Measurements from ENCODE around the gene ABHD12.
"Not testable (repeated sequence)": the region's sequence is repeated elsewhere in the genome, so short reads cannot be mapped to it uniquely, and the experiment has no call there.

ABHD12 gene

DNA sequence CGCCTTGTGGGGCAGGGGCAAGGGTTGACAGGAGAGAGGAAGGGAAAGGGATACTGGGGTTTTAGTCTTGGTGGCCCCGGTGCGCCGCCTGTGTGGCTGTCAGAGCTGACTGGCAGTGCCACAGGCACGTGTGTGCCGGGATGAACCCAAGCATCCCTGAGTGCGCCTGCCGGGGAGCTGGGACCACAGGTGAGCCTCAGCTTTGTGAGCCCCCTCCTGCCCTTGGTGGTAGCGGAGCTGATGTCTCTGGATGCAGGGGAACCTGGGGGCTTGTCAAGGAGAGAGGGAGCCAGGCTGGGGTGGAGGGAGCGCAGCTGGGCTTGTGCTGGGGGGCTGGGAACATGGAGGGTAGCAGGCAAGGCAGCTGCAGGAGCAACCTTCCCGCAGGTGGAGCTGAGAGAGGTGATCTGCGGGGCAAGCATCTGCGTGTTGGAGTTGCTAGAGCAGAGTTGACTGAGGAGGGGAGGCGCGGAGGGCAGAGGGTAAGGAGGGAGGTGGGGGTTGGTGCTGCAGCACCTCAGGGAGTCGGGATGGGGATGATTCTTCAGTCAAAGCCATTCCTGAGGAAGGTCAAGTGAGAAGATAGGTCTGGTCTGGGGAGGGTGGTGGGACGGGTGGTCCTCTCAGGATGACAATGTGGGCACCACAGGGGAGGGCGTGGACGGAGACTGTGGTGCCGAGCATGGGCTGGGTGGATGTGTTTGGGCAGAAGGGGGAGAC is 114.7 kb downstream of the ABHD12 start:
- no peak for DNase-seq

GRCh38 chr20:25274891-25275812 is 115.5 kb downstream of the ABHD12 start:
- DNase-seq, result no peak

DNA sequence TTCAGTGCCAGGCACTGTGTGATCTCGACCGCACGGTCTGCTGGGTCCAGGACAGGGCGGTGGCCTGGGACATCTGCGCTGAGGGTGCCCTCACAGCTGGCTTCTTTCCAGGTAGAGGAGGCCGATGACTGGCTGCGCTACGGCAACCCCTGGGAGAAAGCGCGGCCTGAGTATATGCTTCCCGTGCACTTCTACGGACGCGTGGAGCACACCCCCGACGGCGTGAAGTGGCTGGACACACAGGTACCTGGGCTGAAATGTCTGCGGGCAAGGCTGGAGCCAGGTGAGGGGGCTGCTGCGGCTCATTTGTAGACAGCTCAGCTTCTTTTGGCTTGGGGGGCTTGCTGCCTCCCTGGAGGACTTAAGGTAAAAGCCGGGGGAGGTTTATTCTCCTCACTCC is 116.2 kb downstream of the ABHD12 start:
- DNase-seq, result no peak

DNA sequence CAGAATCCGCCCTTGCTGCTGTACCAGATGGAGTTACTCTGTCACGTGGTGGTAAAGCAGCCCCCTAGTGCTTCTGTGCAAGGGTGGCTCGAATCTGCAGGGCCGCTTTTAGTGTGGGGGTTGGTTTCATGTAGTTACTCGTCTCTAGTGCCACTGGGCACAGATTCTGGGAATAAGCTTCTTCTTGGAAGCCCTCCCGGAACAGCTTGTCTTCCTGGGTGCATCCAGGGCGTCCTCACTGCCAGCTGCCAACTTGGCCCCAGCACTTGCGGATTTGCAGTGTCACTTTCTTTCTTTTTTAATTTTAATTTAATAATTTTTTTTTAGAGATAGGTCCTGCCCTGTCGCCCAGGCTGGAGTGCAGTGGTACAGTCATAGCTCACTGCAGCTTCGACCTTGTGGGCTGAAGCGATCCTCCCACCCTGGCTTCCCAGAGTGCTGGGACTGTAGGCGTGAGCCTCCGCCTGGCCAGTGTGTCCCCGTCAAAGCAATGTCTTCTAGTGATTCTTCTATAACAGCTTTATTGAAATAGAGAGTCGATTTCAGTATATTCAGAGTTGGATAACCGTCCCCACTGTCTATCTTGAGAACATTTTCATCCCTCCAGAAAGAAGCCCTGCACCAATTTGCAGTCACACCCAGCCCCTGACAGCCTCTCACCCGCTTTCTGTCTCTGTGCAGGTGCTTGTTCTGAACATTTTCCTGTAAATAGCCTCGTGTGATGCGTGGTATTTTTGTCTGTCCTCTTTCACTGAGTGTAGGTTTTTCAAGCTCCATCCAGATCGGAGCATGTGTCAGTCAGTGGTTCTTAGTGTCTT is 116.9 kb downstream of the ABHD12 start:
- no peak for DNase-seq

DNA sequence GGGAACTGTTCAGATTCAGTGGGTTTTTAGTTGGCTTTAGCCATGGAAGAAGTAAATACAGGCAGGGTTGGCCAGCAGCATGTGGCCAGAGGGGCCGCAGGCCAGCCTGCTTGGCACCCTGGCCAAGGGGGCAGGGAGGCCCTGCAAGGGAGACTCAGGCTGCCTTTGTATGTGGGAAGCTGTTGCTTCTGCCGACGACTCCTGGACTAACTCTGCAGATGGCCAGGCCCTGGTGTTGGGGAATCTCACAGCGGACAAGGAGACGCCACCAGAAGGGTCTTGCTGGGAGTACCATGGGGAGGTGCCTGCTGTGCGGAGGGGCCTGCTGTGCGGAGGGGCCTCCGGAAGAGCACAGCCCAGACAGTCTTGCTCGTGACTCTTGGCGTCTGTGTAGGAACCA is 117.6 kb downstream of the ABHD12 start:
- DNase-seq, result no peak

DNA sequence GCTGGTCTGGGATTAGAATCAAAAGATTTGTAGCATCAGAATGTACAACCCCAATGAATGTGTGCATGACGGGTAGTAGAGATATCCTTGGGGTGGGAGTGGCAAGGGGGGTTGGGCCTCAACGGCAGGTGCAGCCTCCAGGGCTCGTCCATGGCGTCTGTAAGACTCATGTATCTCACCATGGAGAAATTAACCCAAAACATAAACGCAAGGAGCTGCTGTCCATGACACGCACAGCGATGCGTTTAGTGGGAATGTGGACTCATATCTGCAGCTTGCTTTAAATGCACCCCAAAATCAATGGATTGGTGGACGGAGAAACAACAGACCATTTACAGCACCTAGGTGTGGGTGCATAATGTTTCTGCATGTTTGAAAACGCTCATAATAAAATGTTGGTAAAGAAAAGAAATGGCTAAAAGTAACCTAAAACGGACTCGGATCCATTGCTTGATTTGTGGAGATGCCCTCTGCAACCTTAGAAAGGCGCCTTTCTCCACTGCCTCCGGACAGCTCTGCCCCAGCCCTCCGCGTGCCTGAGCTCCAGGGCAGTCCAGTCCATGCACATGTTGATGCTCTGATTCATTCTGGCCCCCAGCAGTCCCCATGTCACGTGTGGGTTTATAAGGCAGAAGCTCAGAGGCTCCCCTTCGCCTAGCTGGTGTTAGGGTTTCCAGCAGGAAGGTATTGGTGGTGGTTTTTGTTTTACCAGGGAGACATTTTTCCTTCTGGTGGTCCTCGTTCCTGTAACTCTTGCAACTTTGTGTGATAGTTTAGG is 118.2 kb downstream of the ABHD12 start:
- no peak for DNase-seq

GRCh38 chr20:25271486-25272222 is 119.0 kb downstream of the ABHD12 start:
- DNase-seq, result no peak

DNA sequence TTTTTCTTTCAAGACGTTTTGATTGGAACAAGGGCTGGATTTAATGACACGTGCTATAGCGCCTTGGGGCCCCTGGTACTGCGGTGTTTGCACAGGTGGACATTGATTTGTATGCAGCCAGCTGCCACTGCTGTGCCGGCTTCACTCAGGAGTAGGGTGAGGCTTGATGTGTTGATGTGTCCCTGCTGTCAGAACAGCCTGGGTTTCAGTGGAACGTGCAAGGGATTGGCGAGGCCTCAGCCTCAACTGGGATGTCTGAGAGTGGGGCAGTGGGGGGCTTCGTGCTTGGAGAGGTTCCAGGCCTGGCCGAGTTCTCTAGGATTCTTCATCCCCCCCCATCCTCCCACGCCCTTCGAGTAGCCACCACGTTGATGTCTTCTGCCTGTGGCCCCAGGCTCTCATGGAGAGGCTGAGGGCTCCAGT is 119.8 kb downstream of the ABHD12 start:
- DNase-seq, result no peak

GRCh38 chr20:25269833-25270170 is 120.8 kb downstream of the ABHD12 start:
- no peak for DNase-seq

DNA sequence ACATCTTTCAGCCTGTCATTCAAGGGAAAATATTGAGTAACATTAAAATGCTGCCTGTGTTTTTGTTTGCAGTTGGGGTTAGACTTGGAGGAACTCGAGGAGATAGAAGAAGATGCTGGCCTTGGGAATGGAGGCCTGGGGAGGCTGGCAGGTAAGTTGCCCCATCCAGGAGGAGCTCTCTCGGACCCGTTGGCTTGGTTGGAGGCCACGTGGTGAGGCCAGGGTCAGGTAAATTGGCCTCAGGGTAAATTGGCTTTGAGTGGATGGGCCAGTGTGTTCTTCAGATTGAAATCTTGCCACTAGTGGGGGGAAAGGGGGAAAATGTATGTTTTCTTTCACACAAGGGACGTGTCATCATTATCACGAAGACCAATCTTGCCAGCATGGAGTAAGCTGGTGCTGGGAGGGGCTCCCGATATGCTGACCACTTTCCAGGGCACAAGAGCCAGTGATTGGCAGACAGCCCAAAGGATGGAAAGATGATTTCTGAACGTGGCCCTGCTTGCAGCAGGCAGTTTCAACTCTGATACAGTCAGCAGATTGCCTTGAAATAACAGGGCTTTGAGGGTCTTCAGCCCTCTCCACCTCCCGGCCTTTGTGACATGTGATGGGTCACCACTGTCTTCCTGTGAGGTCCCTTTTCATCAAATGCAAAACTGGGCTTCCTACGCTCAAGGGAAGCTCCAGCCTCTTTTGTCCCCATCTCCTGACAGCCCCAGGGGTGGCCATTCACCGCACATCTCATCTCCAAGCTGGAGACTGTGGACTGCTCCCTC is 121.4 kb downstream of the ABHD12 start:
- no peak for DNase-seq

- not testable (repeated sequence) for DNase-seq
Measured at GRCh38 chr20:25260770-25261437, 129.7 kb downstream of the ABHD12 start.

DNA sequence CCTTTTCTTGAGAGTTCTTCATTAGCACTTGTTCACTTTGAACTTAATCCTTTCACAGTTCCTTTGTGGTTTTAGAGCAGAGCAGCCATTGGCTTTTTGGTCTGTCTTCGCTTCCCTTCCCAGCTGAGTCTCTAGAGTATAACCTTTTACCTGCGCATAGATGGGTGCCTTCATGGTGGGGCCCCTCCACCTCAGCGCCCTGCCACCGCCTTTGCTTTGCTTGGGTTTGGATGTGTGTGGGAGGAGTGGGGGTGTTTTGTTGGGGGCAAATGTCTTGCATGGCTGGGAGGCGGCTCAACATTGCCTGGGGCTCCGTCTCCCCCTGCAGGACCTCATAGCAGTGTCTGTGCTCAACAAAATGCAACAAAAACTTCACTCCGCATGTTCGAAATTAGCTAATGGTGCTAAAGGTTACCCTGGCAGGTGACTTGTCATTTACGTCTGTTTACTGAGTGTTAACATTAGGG is 130.8 kb downstream of the ABHD12 start:
- DNase-seq, result no peak

GRCh38 chr20:25259358-25259757 is 131.3 kb downstream of the ABHD12 start:
- no peak for DNase-seq

DNA sequence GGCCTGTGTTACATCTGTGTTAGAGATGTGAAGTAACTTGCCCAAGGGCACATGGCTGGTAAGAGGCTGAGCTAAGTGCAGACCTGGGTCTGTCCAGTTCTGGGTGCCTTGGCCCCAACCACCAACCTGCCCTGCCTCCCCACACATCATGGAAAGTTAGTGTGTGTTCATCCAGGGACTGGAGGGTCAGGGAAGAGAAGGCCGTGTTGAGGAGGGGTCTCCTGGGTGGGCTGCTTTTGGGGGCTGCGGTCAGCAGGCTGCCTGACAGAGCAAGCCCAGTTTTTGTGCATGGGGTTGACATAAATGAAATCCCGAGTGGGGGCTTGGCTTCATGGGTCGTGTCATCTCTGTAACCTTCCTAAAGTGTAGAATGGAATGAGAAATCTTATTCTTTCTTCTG is 131.8 kb downstream of the ABHD12 start:
- DNase-seq, result no peak

DNA sequence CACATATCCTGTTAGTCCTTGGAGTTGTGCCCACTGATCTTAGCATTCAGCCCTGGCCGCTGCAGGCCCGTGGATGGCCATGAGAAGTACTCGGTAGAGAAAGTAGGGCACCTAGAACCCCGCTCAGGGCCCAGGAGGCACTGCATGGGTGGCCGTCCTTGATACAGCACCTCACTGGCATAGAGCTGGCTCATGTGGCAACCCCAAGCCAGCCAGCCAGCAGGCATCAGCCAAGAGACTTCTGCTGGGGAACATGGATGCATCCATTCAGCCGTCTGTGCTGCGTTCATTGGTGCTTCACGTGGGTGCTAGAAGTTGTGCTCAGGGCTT is 132.2 kb downstream of the ABHD12 start:
- no peak for DNase-seq

GRCh38 chr20:25257756-25258475 is 132.7 kb downstream of the ABHD12 start:
- DNase-seq, result no peak

DNA sequence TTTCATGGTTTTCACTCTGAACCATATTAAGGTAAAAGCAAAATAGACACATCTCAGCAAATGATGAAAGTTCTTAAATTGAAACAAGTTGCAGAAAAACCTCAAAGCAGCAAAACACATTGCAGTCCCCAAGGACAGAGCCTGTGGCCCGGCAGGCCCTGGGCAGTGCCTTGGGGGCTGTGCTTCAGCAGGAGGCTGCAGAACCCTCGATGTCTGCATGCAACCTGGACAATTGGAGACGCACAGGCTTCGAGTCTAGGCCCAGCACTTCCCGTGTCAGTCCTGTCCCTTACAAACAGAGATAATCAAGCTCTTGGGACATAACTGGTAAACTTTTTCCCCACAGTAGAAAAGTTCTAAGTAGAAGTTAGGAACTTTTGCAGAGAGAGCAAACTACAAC is 133.5 kb downstream of the ABHD12 start:
- no peak for DNase-seq

GRCh38 chr20:25256226-25256859 is 134.3 kb downstream of the ABHD12 start:
- no peak for DNase-seq

All from T-helper 9 cell (primary cell).